Mesothelial cell of epicardium (in vitro differentiated cells): ENCODE measurements around the gene ADGRG6. TPM values are rescaled to one million over a fixed set of nuclear protein-coding genes. Genes with fewer than 3 reads are reported as not detected.

Experiments
- DNase-seq, 2 experiments: peaks; one replicate each; pipeline ENCODE4 v3.0.0; 2021; ENCODE audit warnings: low spot score in 2 of 2; ENCODE audit not compliant: unreplicated experiment in 2 of 2
- H3K27ac Mint-ChIP-seq: 2 replicates; pipeline ENCODE4 v1.8.0; 2021; ENCODE audit warnings: mixed read lengths
- H3K27me3 Mint-ChIP-seq: 2 replicates; pipeline ENCODE4 v1.8.0; 2021; ENCODE audit warnings: low read depth, mixed read lengths
- H3K36me3 Mint-ChIP-seq: 2 replicates; pipeline ENCODE4 v1.8.0; 2021; ENCODE audit warnings: mixed read lengths
- H3K4me1 Mint-ChIP-seq: 2 replicates; pipeline ENCODE4 v1.8.0; 2021; ENCODE audit warnings: mixed read lengths
- H3K4me3 Mint-ChIP-seq: 2 replicates; pipeline ENCODE4 v1.8.0; 2021; ENCODE audit warnings: mild to moderate bottlenecking, moderate library complexity, mixed read lengths
- H3K9me3 Mint-ChIP-seq: 2 replicates; pipeline ENCODE4 v1.8.0; 2021; ENCODE audit warnings: mixed read lengths
- total RNA-seq: library from RNA; stranded (reverse); gene quantifications from 3 replicates; pipeline ENCODE4 v1.2.1, GENCODE V29; 2021
- TF ChIP-seq, protein P1 (sequence below): fragments of 200-600 bp; sonication (generic); IDR thresholded peaks from one replicate; pipeline ENCODE4 v1.5.0; 2021; ENCODE audit warnings: antibody characterized with exemption; ENCODE audit not compliant: unreplicated experiment

The ADGRG6 gene
- total RNA-seq, 1 donor from 2014 or later: 36.6 TPM

DNA sequence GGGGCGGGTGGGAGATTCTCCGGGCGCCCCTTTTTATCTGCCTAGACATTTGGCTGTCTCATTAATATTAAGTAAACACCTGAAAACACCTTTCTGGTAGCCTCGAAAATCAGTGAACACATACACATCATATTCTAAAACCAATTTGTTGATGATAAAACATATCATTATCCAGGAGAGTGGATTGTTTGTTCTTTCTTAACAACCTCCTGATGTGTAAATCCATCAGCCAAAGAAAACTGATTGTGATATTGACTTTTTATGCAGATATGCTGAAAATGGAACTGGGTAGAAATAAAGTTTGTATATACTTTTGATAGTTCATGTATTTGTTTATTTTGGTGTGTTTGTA is 75.7 kb downstream of the ADGRG6 start:
- Mint-ChIP-seq H3K9me3 (no peaks in the 10 kb centered on the region), H3K27ac (peak overlapping the region; percentile 91), H3K4me3 (no peak overlapping the region), H3K27me3 (no peaks in the 10 kb centered on the region), H3K4me1 (peaks cover 46% of the 10 kb centered on the region), H3K36me3 (no peaks in the 10 kb centered on the region)
- TF ChIP-seq, protein P1, sequence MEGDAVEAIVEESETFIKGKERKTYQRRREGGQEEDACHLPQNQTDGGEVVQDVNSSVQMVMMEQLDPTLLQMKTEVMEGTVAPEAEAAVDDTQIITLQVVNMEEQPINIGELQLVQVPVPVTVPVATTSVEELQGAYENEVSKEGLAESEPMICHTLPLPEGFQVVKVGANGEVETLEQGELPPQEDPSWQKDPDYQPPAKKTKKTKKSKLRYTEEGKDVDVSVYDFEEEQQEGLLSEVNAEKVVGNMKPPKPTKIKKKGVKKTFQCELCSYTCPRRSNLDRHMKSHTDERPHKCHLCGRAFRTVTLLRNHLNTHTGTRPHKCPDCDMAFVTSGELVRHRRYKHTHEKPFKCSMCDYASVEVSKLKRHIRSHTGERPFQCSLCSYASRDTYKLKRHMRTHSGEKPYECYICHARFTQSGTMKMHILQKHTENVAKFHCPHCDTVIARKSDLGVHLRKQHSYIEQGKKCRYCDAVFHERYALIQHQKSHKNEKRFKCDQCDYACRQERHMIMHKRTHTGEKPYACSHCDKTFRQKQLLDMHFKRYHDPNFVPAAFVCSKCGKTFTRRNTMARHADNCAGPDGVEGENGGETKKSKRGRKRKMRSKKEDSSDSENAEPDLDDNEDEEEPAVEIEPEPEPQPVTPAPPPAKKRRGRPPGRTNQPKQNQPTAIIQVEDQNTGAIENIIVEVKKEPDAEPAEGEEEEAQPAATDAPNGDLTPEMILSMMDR: no peak
- DNase-seq: no peak

DNA sequence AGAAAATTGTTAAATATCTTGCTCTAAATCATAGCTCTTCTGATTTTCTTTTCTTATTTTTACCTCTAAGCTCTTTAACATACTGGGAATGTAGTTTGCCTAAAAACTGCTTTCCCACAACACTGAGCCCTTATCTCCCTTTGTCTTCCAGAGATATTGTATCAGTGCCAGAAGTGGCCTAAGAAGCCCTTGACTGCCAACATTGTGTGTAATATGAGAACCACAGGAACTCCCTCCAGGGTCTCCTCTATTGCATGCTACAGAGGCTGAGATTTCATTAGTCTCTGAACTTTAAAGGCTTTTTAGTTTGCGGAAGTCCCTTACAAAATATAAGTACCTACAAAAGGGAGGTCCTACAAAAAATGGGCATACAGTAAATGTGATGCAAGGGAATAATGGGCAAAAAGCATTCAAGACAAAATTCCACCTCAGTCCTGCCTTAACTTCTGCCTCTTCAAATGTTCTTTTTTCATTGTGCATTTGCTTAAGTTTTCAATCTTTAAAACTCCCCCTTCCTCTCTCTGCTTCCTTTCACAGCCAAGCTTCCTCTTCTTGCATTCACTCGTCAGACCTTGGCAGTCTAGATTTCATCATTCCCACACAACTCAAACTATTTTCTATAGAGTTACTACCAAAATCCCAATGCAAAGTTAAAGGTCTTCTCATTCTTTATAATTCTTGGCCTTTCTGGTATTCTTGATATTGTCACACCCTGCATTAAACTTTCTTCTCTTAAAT is 76.5 kb downstream of the ADGRG6 start:
- Mint-ChIP-seq H3K27me3 (no peaks in the 10 kb centered on the region), H3K4me3 (no peak overlapping the region), H3K4me1 (peaks cover 46% of the 10 kb centered on the region), H3K9me3 (no peaks in the 10 kb centered on the region), H3K36me3 (no peaks in the 10 kb centered on the region), H3K27ac (peak overlapping the region; percentile 96)
- no peak for DNase-seq
- TF ChIP-seq, protein P1: no peak

DNA sequence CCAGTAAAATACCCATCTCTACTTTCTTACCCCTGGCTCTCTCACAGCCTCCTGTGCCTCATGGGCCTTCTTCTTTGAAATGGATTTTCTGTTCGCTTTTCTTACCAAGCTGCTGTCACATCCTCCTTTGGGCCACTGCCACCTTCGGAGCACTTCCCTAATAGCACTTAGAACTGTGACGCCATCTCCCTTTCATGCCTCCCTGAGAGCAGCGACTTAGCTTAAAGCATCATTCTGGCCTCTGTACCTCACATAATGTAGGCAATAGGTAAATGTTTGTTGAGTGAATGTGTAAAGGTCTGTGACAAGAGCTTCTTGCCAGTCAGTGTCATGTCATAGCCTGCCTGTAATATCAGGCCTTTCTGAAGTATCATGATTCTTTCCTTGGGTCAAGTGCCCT is 78.8 kb downstream of the ADGRG6 start:
- no peaks in the 10 kb centered on the region for H3K36me3 Mint-ChIP-seq
- TF ChIP-seq, protein P1: no peak
- H3K4me3 Mint-ChIP-seq: no peak overlapping the region
- no peak for DNase-seq
- H3K27me3 Mint-ChIP-seq: no peaks in the 10 kb centered on the region
- peaks cover 45% of the 10 kb centered on the region for H3K4me1 Mint-ChIP-seq
- H3K9me3 Mint-ChIP-seq: no peaks in the 10 kb centered on the region
- no peak overlapping the region for H3K27ac Mint-ChIP-seq

DNA sequence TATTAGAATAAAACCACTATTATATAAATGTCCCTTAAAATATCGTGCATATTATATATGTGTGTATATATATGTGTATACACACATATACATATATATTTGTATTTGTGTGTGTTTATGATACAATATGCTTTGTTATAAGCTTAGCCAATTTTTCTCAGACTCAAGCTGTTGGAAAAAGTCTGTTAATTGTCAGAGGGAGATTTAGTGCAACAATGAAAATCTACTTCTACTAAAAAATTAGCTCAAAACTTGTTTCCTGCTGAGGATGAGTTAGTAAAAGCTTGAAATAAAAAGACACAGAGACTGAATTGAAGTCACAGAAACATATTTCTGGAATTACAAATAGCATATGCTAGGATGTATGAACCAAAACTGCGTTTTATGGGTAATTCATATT is 79.4 kb downstream of the ADGRG6 start:
- Mint-ChIP-seq H3K27me3 (no peaks in the 10 kb centered on the region), H3K27ac (no peak overlapping the region), H3K9me3 (no peaks in the 10 kb centered on the region), H3K36me3 (no peaks in the 10 kb centered on the region), H3K4me3 (no peak overlapping the region), H3K4me1 (peaks cover 42% of the 10 kb centered on the region)
- TF ChIP-seq, protein P1: no peak
- no peak for DNase-seq

DNA sequence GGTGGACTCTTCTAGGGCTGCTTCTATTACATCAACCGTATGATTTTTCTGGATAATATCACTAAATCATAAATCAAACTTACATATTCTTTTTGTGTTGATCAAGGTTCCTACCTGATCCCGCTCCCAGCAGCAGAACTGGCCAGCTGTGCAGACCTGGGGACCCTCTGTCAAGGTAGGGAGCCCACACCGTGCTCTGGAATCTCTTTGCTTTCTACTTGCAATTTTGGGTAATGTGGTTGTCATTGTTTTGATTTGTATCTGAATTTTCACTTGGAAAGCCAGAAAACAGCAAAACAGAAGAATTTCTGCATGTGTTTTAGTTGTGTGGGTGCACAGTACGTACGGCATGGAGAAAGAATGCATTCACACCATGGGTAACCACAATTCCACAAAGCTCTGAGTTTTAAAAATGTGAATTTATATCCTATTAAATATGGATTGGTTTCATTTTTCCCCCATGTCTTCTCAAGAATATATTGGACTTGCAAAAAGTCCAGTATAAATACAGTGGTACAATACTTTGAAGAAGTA is 80.1 kb downstream of the ADGRG6 start:
- H3K4me3 Mint-ChIP-seq: no peak overlapping the region
- peaks cover 37% of the 10 kb centered on the region for H3K4me1 Mint-ChIP-seq
- no peaks in the 10 kb centered on the region for H3K27me3 Mint-ChIP-seq
- no peak for DNase-seq
- no peaks in the 10 kb centered on the region for H3K36me3 Mint-ChIP-seq
- H3K27ac Mint-ChIP-seq: no peak overlapping the region
- H3K9me3 Mint-ChIP-seq: no peaks in the 10 kb centered on the region
- TF ChIP-seq, protein P1: no peak
